Trophoblast cell (in vitro differentiated cells and primary cell): ENCODE measurements around the gene STX19.

Source experiments
- DNase-seq, 2 donors: peaks; one replicate each; pipeline ENCODE4 v3.0.0-alpha.2; 2016
- H2AFZ ChIP-seq: 2 replicates; pipeline ENCODE4 v1.6.1; 2013; ENCODE audit warnings: low read length, moderate library complexity, mild to moderate bottlenecking; ENCODE audit not compliant: insufficient read depth, poor library complexity
- H2AK5ac ChIP-seq: 2 replicates; pipeline ENCODE4 v1.6.1; 2013; ENCODE audit warnings: mild to moderate bottlenecking, low read length
- H2BK120ac ChIP-seq: 2 replicates; pipeline ENCODE4 v1.6.1; 2013; ENCODE audit warnings: low read length, mild to moderate bottlenecking, moderate library complexity; ENCODE audit not compliant: insufficient read depth, poor library complexity
- H2BK12ac ChIP-seq: 2 replicates; pipeline ENCODE4 v1.6.1; 2013; ENCODE audit warnings: mild to moderate bottlenecking, low read length, moderate library complexity
- H2BK5ac ChIP-seq: 2 replicates; pipeline ENCODE4 v1.6.1; 2013; ENCODE audit warnings: low read length, low read depth, moderate library complexity, mild to moderate bottlenecking; ENCODE audit not compliant: poor library complexity
- H3K14ac ChIP-seq: 2 replicates; pipeline ENCODE4 v1.6.1; 2013; ENCODE audit warnings: mild to moderate bottlenecking, low read length
- H3K18ac ChIP-seq: 2 replicates; pipeline ENCODE4 v1.6.1; 2013; ENCODE audit warnings: mild to moderate bottlenecking, low read length
- H3K23ac ChIP-seq: 2 replicates; pipeline ENCODE4 v1.6.1; 2013; ENCODE audit warnings: low read length
- H3K27ac ChIP-seq: 2 replicates; pipeline ENCODE4 v1.5.1; 2013; ENCODE audit warnings: low read depth, mild to moderate bottlenecking, inconsistent platforms, low read length, moderate library complexity
- H3K27me3 ChIP-seq: 2 replicates; pipeline ENCODE4 v1.6.1; 2013; ENCODE audit warnings: inconsistent platforms, mild to moderate bottlenecking, low read length, moderate library complexity; ENCODE audit not compliant: insufficient read depth
- H3K36me3 ChIP-seq, 2 experiments: 1 replicate in 1 of 2; 2 replicates in 1 of 2; pipeline ENCODE4 v1.6.1; 2013; ENCODE audit warnings: low read length in 2 of 2, mild to moderate bottlenecking in 2 of 2, moderate library complexity in 1 of 2; ENCODE audit not compliant: insufficient read depth in 2 of 2, control insufficient read depth in 1 of 2
- H3K4ac ChIP-seq: 2 replicates; pipeline ENCODE4 v1.6.1; 2013; ENCODE audit warnings: low read depth, mild to moderate bottlenecking, low read length, moderate library complexity
- H3K4me1 ChIP-seq, 2 experiments: 1 replicate in 1 of 2; 2 replicates in 1 of 2; pipeline ENCODE4 v1.6.1; 2013; ENCODE audit warnings: low read length in 2 of 2, mild to moderate bottlenecking in 2 of 2, moderate library complexity in 1 of 2; ENCODE audit not compliant: insufficient read depth in 2 of 2, control insufficient read depth in 1 of 2
- H3K4me2 ChIP-seq: 2 replicates; pipeline ENCODE4 v1.6.1; 2013; ENCODE audit warnings: inconsistent platforms, mild to moderate bottlenecking, low read length, moderate library complexity
- H3K4me3 ChIP-seq: 2 replicates; pipeline ENCODE4 v1.5.1; 2013; ENCODE audit warnings: mild to moderate bottlenecking, low read depth, low read length, inconsistent platforms
- H3K79me1 ChIP-seq: one replicate; pipeline ENCODE4 v1.6.1; 2013; ENCODE audit warnings: low read length
- H3K79me2 ChIP-seq: 2 replicates; pipeline ENCODE4 v1.6.1; 2013; ENCODE audit warnings: low read length, mild to moderate bottlenecking; ENCODE audit not compliant: control insufficient read depth, insufficient read depth, poor library complexity
- H3K9ac ChIP-seq: 2 replicates; pipeline ENCODE4 v1.6.1; 2013; ENCODE audit warnings: mild to moderate bottlenecking, low read length
- H3K9me3 ChIP-seq: 2 replicates; pipeline ENCODE4 v1.6.1; 2013; ENCODE audit warnings: low read depth, mild to moderate bottlenecking, control low read depth, inconsistent platforms, low read length; ENCODE audit not compliant: insufficient read depth
- H4K12ac ChIP-seq: 2 replicates; pipeline ENCODE4 v1.6.1; 2013; ENCODE audit warnings: low read depth, mild to moderate bottlenecking, low read length, moderate library complexity
- H4K8ac ChIP-seq: 2 replicates; pipeline ENCODE4 v1.6.1; 2013; ENCODE audit warnings: low read depth, mild to moderate bottlenecking, low read length, moderate library complexity
- H4K91ac ChIP-seq: one replicate; pipeline ENCODE4 v1.6.1; 2013; ENCODE audit warnings: low read depth, mild to moderate bottlenecking, low read length, moderate library complexity
- WGBS: extraction: QIAGEN DNeasy Blood & Tissue Kit; methylation state at CpG from one replicate; pipeline ENCODE4 v1.1.7; 2013; ENCODE audit warnings: missing lambda C conversion rate; ENCODE audit not compliant: insufficient read length, insufficient coverage; ENCODE audit errors: extremely low coverage; 5-methylcytosine and 5-hydroxymethylcytosine counted together

Gene STX19

DNA sequence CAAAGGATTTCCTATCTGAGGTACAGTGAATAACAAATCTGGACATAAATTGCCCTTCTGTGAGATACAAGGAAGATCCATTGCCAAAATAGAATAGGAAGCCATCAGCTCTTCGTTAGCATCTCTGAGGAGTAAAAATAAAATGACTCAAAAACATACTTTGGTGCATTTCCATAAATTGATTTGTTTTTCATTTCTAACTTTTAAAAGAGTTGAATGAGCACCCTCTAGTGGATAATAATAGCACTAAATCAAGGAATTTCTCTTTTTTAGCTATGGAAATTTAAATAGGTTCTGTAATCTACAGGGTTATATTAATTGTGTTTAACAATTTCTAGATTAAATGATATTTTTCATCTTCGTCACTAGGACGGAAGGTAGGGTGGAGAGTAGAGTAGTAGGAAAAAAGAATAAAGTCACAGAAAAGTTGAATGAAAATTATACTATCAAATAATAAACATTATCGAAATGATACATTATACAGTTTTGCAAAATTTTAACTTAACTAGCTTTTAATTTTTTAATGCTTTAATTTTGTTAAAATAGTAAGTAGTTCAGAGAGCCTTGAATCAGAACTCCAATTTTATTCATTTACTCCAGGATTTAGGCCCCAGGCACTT is 40.9 kb upstream of the STX19 start:
- no peak overlapping the region for H3K27ac ChIP-seq
- WGBS = no CpG with 5 or more reads among the region's 4 CpGs

DNA sequence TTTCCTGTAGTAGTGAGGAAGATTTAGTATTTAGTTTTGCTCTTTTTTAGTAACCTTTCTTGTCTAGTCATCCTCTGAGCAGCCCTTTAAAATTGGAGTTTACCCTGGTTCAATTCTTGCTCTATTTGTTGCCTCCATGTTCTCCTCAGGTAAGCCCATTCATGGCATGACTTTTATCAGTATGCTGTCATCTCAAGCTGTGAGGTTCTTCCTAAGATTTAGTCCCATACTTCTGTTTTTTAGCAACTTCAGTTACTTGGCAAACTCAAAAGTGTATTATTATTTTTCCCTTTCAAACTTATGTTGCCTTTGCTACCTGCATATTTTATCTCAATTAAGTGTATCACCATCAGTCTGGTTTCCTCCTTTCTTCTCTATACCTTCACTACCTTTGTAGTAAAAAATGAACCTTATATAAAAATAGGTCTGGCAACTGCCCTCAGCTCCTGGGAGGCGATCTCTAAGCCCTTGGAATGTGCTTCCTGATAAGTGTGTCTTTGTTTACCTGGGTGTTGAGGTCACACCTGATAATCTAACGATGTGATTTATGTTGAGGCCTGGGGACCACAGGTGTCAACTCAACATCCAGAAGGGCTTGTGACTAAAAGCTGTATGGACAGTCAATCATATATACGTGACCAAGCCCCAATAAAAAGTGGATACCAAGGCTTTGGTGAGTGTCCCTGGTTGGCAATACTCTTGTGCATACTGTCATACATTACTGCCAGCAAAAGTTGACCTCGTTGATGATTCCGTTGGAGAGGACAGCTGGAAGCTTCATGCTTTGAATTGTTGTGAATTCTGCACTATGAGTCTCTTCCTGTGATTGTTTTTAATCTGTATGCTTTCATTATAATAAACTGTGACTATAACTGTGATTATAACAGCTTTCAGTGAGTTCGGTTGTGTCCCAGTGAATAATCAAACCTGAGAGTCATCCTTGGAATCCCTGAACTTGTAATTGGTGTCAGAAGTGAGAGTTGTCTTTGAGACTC is 38.4 kb upstream of the STX19 start:
- Histone ChIP-seq H3K9me3 (peaks cover under 1% of the 10 kb centered on the region), H3K4me3 (no peak overlapping the region), H2BK120ac (no peak overlapping the region), H3K36me3 (peaks cover 0 to 3% of the 10 kb centered on the region in 2 experiments), H3K9ac (no peak overlapping the region), H3K27ac (no peak overlapping the region), H4K8ac (no peak overlapping the region), H2AK5ac (no peak overlapping the region), H4K91ac (no peak overlapping the region), H3K79me2 (peaks cover 4% of the 10 kb centered on the region), H3K4me1 (peaks cover 1 to 3% of the 10 kb centered on the region in 2 experiments), H3K79me1 (peaks cover 7% of the 10 kb centered on the region), H3K23ac (no peak overlapping the region), H3K4ac (no peak overlapping the region), H2AFZ (no peak overlapping the region), H3K27me3 (no peaks in the 10 kb centered on the region), H3K4me2 (no peak overlapping the region), H3K14ac (no peak overlapping the region), H2BK12ac (no peak overlapping the region), H3K18ac (no peak overlapping the region), H4K12ac (no peak overlapping the region), H2BK5ac (no peak overlapping the region)
- WGBS = no CpG with 5 or more reads among the region's 6 CpGs
- DNase-seq = no peak

More for the DNA sequence above, 40.9 kb upstream of the STX19 start:
- Histone ChIP-seq H3K23ac (no peak overlapping the region), H3K79me2 (no peaks in the 10 kb centered on the region), H3K36me3 (peaks cover 0 to 4% of the 10 kb centered on the region in 2 experiments), H3K4ac (no peak overlapping the region), H2AK5ac (no peak overlapping the region), H3K9me3 (peaks cover 3% of the 10 kb centered on the region), H3K79me1 (no peaks in the 10 kb centered on the region), H3K27me3 (no peaks in the 10 kb centered on the region), H3K18ac (no peak overlapping the region), H3K4me1 (no peaks in the 10 kb centered on the region), H2BK12ac (no peak overlapping the region), H4K91ac (no peak overlapping the region), H4K12ac (no peak overlapping the region), H2AFZ (no peak overlapping the region), H3K9ac (no peak overlapping the region), H4K8ac (no peak overlapping the region), H2BK5ac (no peak overlapping the region), H3K14ac (no peak overlapping the region), H3K4me2 (no peak overlapping the region), H2BK120ac (no peak overlapping the region), H3K4me3 (no peak overlapping the region)
- peak in 1 of 2 donors; percentile 55 for DNase-seq

DNA sequence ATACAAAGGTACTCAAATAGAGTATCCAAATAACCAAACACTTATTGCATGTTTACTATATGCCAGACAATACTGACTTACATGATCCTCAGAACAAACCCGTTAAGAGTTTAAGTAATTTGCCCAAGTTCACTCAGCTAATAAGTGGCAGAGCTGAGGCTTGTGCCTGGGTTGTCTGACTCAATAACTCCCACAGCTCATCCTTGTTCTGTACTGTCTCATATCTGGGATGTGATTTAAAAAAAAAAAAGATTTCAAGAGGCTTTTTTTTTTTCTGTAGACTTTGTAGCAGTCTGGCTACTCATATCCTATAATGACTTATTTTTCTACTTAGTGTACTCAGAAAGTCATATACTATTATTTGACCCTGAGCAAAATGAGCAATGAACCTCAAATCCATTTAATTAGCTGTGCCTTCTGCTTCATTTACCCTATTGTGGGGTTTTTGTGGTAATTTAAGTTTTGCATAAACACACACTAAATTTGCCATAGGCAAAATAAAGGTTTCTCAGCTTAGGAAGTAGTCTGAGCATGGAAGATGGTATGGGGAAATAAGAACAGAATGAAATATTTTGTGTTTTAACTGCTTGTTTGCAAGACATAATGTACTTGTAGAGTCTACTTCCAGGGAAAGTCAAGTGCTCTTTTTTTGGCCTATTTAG is 37.6 kb upstream of the STX19 start:
- no peaks in the 10 kb centered on the region for H3K27me3 ChIP-seq
- H2BK5ac ChIP-seq = no peak overlapping the region
- no peaks in the 10 kb centered on the region for H3K36me3 ChIP-seq
- H3K9ac ChIP-seq = no peak overlapping the region
- peaks cover 4% of the 10 kb centered on the region for H3K79me2 ChIP-seq
- WGBS = no CpG with 5 or more reads among the region's 1 CpG
- H2AK5ac ChIP-seq = no peak overlapping the region
- H4K91ac ChIP-seq = no peak overlapping the region
- no peak overlapping the region for H2BK12ac ChIP-seq
- H3K4me1 ChIP-seq = peaks cover 1 to 3% of the 10 kb centered on the region in 2 experiments
- no peak overlapping the region for H2AFZ ChIP-seq
- H3K23ac ChIP-seq = no peak overlapping the region
- H2BK120ac ChIP-seq = no peak overlapping the region
- no peak for DNase-seq
- H3K4me2 ChIP-seq = no peak overlapping the region
- no peak overlapping the region for H3K14ac ChIP-seq
- H3K9me3 ChIP-seq = no peaks in the 10 kb centered on the region
- peaks cover 7% of the 10 kb centered on the region for H3K79me1 ChIP-seq
- no peak overlapping the region for H3K4me3 ChIP-seq
- H3K4ac ChIP-seq = no peak overlapping the region
- H3K27ac ChIP-seq = no peak overlapping the region
- H4K12ac ChIP-seq = no peak overlapping the region
- H3K18ac ChIP-seq = no peak overlapping the region
- H4K8ac ChIP-seq = no peak overlapping the region

DNA sequence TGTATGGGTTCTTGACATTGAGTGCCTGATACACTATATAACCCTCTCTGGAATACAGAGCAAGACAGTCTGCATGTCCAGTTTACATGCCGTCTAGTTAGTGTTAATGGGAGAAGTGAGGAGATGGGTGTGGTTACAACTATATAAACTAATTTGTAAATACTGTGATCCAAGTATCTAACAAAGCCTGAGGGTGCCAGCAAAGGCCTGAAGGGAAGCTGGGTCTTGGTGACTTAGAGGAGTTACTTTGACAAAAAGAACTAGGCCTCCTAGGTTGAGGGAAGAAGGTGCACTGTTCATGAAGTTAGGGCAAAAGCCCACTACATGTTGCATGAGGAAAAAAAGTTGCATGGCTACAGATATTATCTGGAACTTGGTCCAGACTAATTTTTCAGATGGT is 36.7 kb upstream of the STX19 start:
- no peak overlapping the region for H3K18ac ChIP-seq
- H3K27ac ChIP-seq = no peak overlapping the region

More for the DNA sequence above, 36.7 kb upstream of the STX19 start:
- no peak for DNase-seq
- Histone ChIP-seq H3K36me3 (no peaks in the 10 kb centered on the region), H2AK5ac (no peak overlapping the region), H2BK12ac (no peak overlapping the region), H3K79me2 (peaks cover 4% of the 10 kb centered on the region), H3K14ac (no peak overlapping the region), H3K4me3 (no peak overlapping the region), H4K8ac (no peak overlapping the region), H3K4ac (no peak overlapping the region), H3K4me1 (peaks cover 1 to 3% of the 10 kb centered on the region in 2 experiments), H3K9me3 (no peaks in the 10 kb centered on the region), H4K12ac (no peak overlapping the region), H2BK5ac (no peak overlapping the region), H3K9ac (no peak overlapping the region), H2BK120ac (no peak overlapping the region), H3K27me3 (no peaks in the 10 kb centered on the region), H3K4me2 (no peak overlapping the region), H3K23ac (no peak overlapping the region), H4K91ac (no peak overlapping the region), H2AFZ (no peak overlapping the region), H3K79me1 (peaks cover 7% of the 10 kb centered on the region)
- no CpG with 5 or more reads among the region's 1 CpG for WGBS
